K562 (cell line): ENCODE measurements around the gene RPUSD1. TPM values are rescaled to one million over a fixed set of nuclear protein-coding genes. Genes with fewer than 3 reads are reported as not detected.

Experiments
- ATAC-seq: fragments of 200-7000 bp; cut with Tn5 transposase; 3 replicates; pipeline ENCODE4 v1.9.1; 2020; ENCODE audit warnings: moderate library complexity
- BruUV-seq: library from RNA; stranded (reverse); fragments of 400-500 nt; replicated peaks from 2 replicates; lab custom pipeline; 2021; lab: Mats Ljungman, UMichigan
- CTCF ChIA-PET: fragments of 300-600 bp; formaldehyde crosslinking; extraction: SDS; loops from one replicate; lab custom pipeline; 2021; ENCODE audit warnings: low intra/inter-chr PET ratio; lab: Yijun Ruan, JAX
- POLR2A ChIA-PET: fragments of 300-600, 350-650 bp; sonication (Branson Sonifier 250); formaldehyde crosslinking; extraction: SDS; loops from one replicate; lab custom pipeline; 2021; ENCODE audit warnings: antibody characterized with exemption, inconsistent platforms; lab: Yijun Ruan, JAX
- DNase-seq, 4 experiments: peaks; one replicate each; pipeline versions ENCODE4 v3.0.0 to v3.0.0-alpha.2; 2011 to 2018; ENCODE audit warnings: low spot score in 3 of 4, mixed read lengths in 3 of 4; ENCODE audit errors: extremely low read depth in 1 of 4
- FAIRE-seq: peaks from 2 replicates; lab custom pipeline; 2011; peaks lifted over from hg19 to GRCh38; lab: Jason Lieb, UNC
- H2AFZ ChIP-seq: 2 replicates; pipeline ENCODE4 v1.6.0; 2011; ENCODE audit warnings: low read depth, low read length, control low read depth, inconsistent platforms
- H3K27ac ChIP-seq: fragments of 200-600 bp; 3 replicates; pipeline ENCODE4 v1.8.0; 2011; ENCODE audit warnings: low read depth, mild to moderate bottlenecking, control low read depth, inconsistent platforms, low read length, moderate library complexity, mixed read lengths; ENCODE audit errors: extremely low read depth
- H3K27me3 ChIP-seq, 2 experiments: fragments of 300-600 bp in 1 of 2; 2 replicates in 1 of 2; 3 replicates in 1 of 2; pipeline versions ENCODE4 v1.6.0 to v1.8.0; 2011; ENCODE audit warnings: inconsistent platforms in 2 of 2, low read length in 2 of 2, mild to moderate bottlenecking in 1 of 2, mixed read lengths in 1 of 2, moderate library complexity in 1 of 2; ENCODE audit not compliant: control insufficient read depth in 2 of 2, insufficient read depth in 2 of 2
- H3K36me3 ChIP-seq: fragments of 300-600 bp; 3 replicates; pipeline ENCODE4 v1.8.0; 2011; ENCODE audit warnings: mild to moderate bottlenecking, low read length, inconsistent platforms; ENCODE audit not compliant: control insufficient read depth, insufficient read depth
- H3K4me1 ChIP-seq, 2 experiments: fragments of 200-600 bp in 1 of 2; replicated peaks in 1 of 2; 2 replicates in 1 of 2; 3 replicates in 1 of 2; pipeline versions ENCODE4 v1.5.1 to v1.8.0; 2011; ENCODE audit warnings: inconsistent platforms in 2 of 2, low read length in 2 of 2, mild to moderate bottlenecking in 1 of 2, mixed read lengths in 1 of 2, moderate library complexity in 1 of 2; ENCODE audit not compliant: control insufficient read depth in 2 of 2, insufficient read depth in 2 of 2
- H3K4me2 ChIP-seq: 2 replicates; pipeline ENCODE4 v1.6.1; 2011; ENCODE audit warnings: low read length, control low read depth, inconsistent platforms, mixed read lengths; ENCODE audit not compliant: insufficient read depth
- H3K4me3 ChIP-seq: fragments of 200-600 bp; sonication (generic), shearing (Covaris generic); 2 replicates; pipeline ENCODE4 v1.5.1; 2016; ENCODE audit warnings: control low read depth, inconsistent platforms
- H3K79me2 ChIP-seq: fragments of 200-600 bp; 3 replicates; pipeline ENCODE4 v1.8.0; 2011; ENCODE audit warnings: low read length, inconsistent platforms; ENCODE audit not compliant: control insufficient read depth, insufficient read depth
- H3K9ac ChIP-seq, 2 experiments: 2 replicates each; pipeline versions ENCODE4 v1.6.0 to v1.6.1; 2011; ENCODE audit warnings: low read depth in 2 of 2, low read length in 2 of 2, control low read depth in 1 of 2, inconsistent platforms in 1 of 2, mild to moderate bottlenecking in 1 of 2, mixed read lengths in 1 of 2; ENCODE audit not compliant: insufficient read depth in 1 of 2
- H3K9me1 ChIP-seq: one replicate; pipeline ENCODE4 v1.6.0; 2011; ENCODE audit warnings: inconsistent platforms, mild to moderate bottlenecking, low read length, moderate library complexity; ENCODE audit not compliant: control insufficient read depth, insufficient read depth
- H3K9me3 ChIP-seq: replicated peaks from 2 replicates; pipeline ENCODE4 v1.5.1; 2011; ENCODE audit warnings: low read depth, low read length, inconsistent platforms; ENCODE audit not compliant: control insufficient read depth, insufficient read depth
- H4K20me1 ChIP-seq: replicated peaks from 2 replicates; pipeline ENCODE4 v1.6.1; 2011; ENCODE audit warnings: low read length, inconsistent platforms, mixed read lengths; ENCODE audit not compliant: control insufficient read depth, insufficient read depth
- DACH1 ChIP-seq: fragments of 450-650 bp; IDR thresholded peaks from 2 replicates; pipeline ENCODE4 v1.6.1; 2018; ENCODE audit not compliant: partially characterized antibody
- HDAC3 ChIP-seq: fragments of 450-650 bp; IDR thresholded peaks from 2 replicates; pipeline ENCODE4 v1.6.1; 2018; ENCODE audit warnings: borderline replicate concordance, mild to moderate bottlenecking, moderate library complexity; ENCODE audit not compliant: partially characterized antibody
- MECOM ChIP-seq: fragments of 250-450 bp; sonication (Bioruptor Pico); IDR thresholded peaks from 2 replicates; pipeline ENCODE4 v1.8.0; 2022; ENCODE audit warnings: inconsistent platforms
- SNRNP70 ChIP-seq: fragments of 200-400 bp; formaldehyde crosslinking; optimal IDR thresholded peaks from 2 replicates; pipeline ENCODE3; 2017; ENCODE audit warnings: low read depth, low read length
- TCF15 ChIP-seq: fragments of 250-450 bp; sonication (Bioruptor Pico); IDR thresholded peaks from 2 replicates; pipeline ENCODE4 v1.8.0; 2022; ENCODE audit warnings: moderate library complexity, mild to moderate bottlenecking, inconsistent platforms
- ZC3H4 ChIP-seq: sonication (generic); formaldehyde crosslinking; IDR thresholded peaks from 2 replicates; pipeline ENCODE4 v1.9.0; 2021; ENCODE audit warnings: missing genetic modification reagents, borderline replicate concordance
- ZNF253 ChIP-seq: fragments of 250-450 bp; sonication (Bioruptor Pico); conservative IDR thresholded peaks from 2 replicates; pipeline ENCODE4 v1.6.1; 2021; ENCODE audit warnings: mild to moderate bottlenecking
- ZNF766 ChIP-seq: fragments of 200-800 bp; sonication (Bioruptor generic); conservative IDR thresholded peaks from 2 replicates; pipeline ENCODE4 v1.6.1; 2016; ENCODE audit warnings: missing genetic modification characterization, missing compliant biosample characterization
- WGBS: fragments of 100-300 bp; shearing (Covaris generic); methylation state at CpG from one replicate; pipeline ENCODE4 v1.1.6; 2016; ENCODE audit warnings: low coverage, mixed read lengths; ENCODE audit not compliant: insufficient coverage; ENCODE audit errors: missing lambda C conversion rate; 5-methylcytosine and 5-hydroxymethylcytosine counted together
- in situ Hi-C: fragments of 300-500 bp; cut with MboI; formaldehyde crosslinking; loops from 4 replicates; pipeline ENCODE4 v1.15.0; 2018; ENCODE audit warnings: inconsistent platforms, mixed read lengths
- intact Hi-C: fragments of 100-400 bp; cut with micrococcal nuclease; formaldehyde crosslinking; loops from 2 replicates; pipeline ENCODE4 v1.14.2; 2022
- polyA plus RNA-seq, 8 experiments: library from polyadenylated mRNA; depleted of rRNA in 4 of 8; stranded (reverse) in 5 of 8; unstranded in 3 of 8; fragments of >200 nt; fragmentation: Nextera tagmentation in 2 of 8; fragmentation: Illumina TruSeq in 1 of 8; extraction: Ambion mirVana in 2 of 8; extraction: Trizol in 1 of 8; gene quantifications; 2 replicates each; pipeline versions ENCODE4 v1.2.1 to v1.2.3, GENCODE V29; 2011 to 2014; ENCODE audit warnings: inconsistent platforms in 1 of 8, missing spikeins in 1 of 8
- total RNA-seq, 7 experiments: library from RNA; depleted of rRNA in 6 of 7; stranded (reverse); fragments of >200 nt in 6 of 7; fragmentation: Illumina TruSeq in 2 of 7; extraction: Trizol in 2 of 7; gene quantifications; 2 replicates each; pipeline versions ENCODE4 v1.2.1 to v1.2.3, GENCODE V29; 2011 to 2021; ENCODE audit warnings: low replicate concordance in 1 of 7
- TF ChIP-seq, protein P1 (sequence below), 3 experiments: fragments of 200-800 bp in 1 of 3; sonication (Bioruptor generic) in 1 of 3; sonication (generic) in 1 of 3; formaldehyde crosslinking in 1 of 3; IDR thresholded peaks; 2 replicates each; pipeline versions ENCODE4 v1.6.1 to v1.8.0; 2016 to 2022; ENCODE audit warnings: mild to moderate bottlenecking in 2 of 3, missing compliant biosample characterization in 2 of 3, missing genetic modification characterization in 2 of 3, missing genetic modification reagents in 1 of 3

Gene RPUSD1
- total and polyA plus RNA-seq, 9 of the 15 experiments (the other 6 are each of a cell fraction or from before 2014, with no cell fraction given) = 0.45 to 56.6 (median 12.0) TPM

DNA sequence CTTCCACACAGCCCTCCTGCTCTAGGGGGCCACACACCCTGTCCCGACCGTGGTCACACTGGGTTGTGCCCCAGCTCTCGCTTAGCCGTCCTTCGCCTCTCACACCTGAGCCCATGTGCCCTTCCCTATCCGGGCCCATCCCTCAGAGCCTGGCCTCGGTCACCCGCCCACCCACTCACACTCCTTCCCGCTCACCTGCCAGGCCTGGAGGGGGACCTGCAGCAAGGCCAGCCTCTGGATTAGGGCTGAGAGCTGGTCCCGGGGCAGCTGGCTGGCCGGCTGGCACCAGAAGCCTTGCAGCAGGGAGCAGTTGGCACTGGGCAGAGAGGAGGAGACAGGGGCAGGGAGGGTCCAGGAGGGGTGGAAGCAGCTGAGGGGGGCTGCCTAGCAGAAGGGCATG is 9.7 kb downstream of the RPUSD1 start:
- WGBS = 69% methylated on average over 8 of the region's 11 CpGs
- TF ChIP-seq ZNF766 (no peak), ZNF253 (CRISPR knock-in tag) (no peak), SNRNP70 (no peak), DACH1 (no peak), ZC3H4 (CRISPR knock-in tag) (0 out of 2 replicates have a peak, but pooled peaks have one; percentile 34), TCF15 (CRISPR knock-in tag) (no peak), HDAC3 (no peak), MECOM (CRISPR knock-in tag) (no peak)
- TF ChIP-seq, protein P1, sequence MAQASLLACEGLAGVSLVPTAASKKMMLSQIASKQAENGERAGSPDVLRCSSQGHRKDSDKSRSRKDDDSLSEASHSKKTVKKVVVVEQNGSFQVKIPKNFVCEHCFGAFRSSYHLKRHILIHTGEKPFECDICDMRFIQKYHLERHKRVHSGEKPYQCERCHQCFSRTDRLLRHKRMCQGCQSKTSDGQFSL (CRISPR knock-in tag; IDR thresholded peaks at IDR 0.05) = 0 out of 2 replicates have a peak, but pooled peaks have one; percentile 9
- TF ChIP-seq, protein P1 (tag; IDR thresholded peaks at IDR 0.05) = no peak
- in situ Hi-C loops = no loop called here
- Histone ChIP-seq H3K9me3 (no peaks in the 10 kb centered on the region), H3K4me1 (peaks cover 2 to 74% of the 10 kb centered on the region in 2 experiments; a peak in 3 of 5 replicates), H4K20me1 (peaks cover 7% of the 10 kb centered on the region), H3K4me2 (no peak overlapping the region), H3K9me1 (peaks cover 2% of the 10 kb centered on the region), H3K27me3 (peaks cover 0 to 11% of the 10 kb centered on the region in 2 experiments; a peak in 2 of 5 replicates), H3K9ac (peak overlapping the region in 1 of 2 experiments; percentile 79; a peak in 2 of 4 replicates), H3K4me3 (no peak overlapping the region), H3K27ac (no peak overlapping the region), H3K36me3 (no peaks in the 10 kb centered on the region), H2AFZ (no peak overlapping the region), H3K79me2 (no peaks in the 10 kb centered on the region)
- no peak for FAIRE-seq
- peak; percentile 34; the same call in 2 of the 3 replicates for ATAC-seq
- ChIA-PET CTCF (no interaction called here), POLR2A (no interaction called here)
- intact Hi-C loops = no loop called here
- no TSS peak for BruUV-seq
- DNase-seq = no peak
